AG09319 (cell line): Measurements from ENCODE around the gene C3.
"Not testable (repeated sequence)": the region's sequence is repeated elsewhere in the genome, so short reads cannot be mapped to it uniquely, and the experiment has no call there.

ENCODE experiments used
- DNase-seq: peaks from one replicate; pipeline ENCODE4 v3.0.0-alpha.2; 2010; ENCODE audit warnings: low read depth; ENCODE audit errors: extremely low read depth
- TF ChIP-seq, protein P1 (sequence below): IDR thresholded peaks from 2 replicates; pipeline ENCODE4 v1.5.1; 2011; ENCODE audit warnings: low read depth, mild to moderate bottlenecking, inconsistent platforms, low read length, moderate library complexity

The C3 gene

GRCh38 chr19:6752256-6753177 is 32.1 kb upstream of the C3 start:
- TF ChIP-seq, protein P1, sequence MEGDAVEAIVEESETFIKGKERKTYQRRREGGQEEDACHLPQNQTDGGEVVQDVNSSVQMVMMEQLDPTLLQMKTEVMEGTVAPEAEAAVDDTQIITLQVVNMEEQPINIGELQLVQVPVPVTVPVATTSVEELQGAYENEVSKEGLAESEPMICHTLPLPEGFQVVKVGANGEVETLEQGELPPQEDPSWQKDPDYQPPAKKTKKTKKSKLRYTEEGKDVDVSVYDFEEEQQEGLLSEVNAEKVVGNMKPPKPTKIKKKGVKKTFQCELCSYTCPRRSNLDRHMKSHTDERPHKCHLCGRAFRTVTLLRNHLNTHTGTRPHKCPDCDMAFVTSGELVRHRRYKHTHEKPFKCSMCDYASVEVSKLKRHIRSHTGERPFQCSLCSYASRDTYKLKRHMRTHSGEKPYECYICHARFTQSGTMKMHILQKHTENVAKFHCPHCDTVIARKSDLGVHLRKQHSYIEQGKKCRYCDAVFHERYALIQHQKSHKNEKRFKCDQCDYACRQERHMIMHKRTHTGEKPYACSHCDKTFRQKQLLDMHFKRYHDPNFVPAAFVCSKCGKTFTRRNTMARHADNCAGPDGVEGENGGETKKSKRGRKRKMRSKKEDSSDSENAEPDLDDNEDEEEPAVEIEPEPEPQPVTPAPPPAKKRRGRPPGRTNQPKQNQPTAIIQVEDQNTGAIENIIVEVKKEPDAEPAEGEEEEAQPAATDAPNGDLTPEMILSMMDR, result no peak
- no peak for DNase-seq

GRCh38 chr19:6751189-6751588 is 30.7 kb upstream of the C3 start:
- TF ChIP-seq, protein P1, result no peak
- no peak for DNase-seq

- DNase-seq, result no peak
- TF ChIP-seq, protein P1, result no peak
Observed at GRCh38 chr19:6750062-6750461, 29.6 kb upstream of the C3 start.

DNA sequence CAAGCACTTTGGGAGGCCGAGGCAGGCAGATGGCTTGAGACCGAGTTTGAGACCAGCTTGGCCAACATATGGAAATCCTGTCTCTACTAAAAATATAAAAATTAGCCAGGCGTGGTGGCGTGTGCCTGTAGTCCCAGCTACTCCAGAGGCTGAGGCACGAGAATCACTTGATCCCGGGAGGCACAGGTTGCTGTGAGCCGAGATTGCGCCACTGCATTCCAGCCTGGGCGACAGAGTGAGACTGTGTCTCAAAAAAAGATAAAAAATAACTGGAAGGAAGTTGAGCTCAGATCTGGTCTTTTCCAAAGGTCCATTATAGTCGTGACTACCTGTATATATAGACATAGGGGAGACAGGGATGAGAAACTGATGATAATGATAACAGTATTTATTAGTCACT is 28.1 kb upstream of the C3 start:
- DNase-seq, result not testable (repeated sequence)

- TF ChIP-seq, protein P1, result no peak
- DNase-seq, result no peak
Observed at GRCh38 chr19:6745965-6746364, 25.5 kb upstream of the C3 start.

DNA sequence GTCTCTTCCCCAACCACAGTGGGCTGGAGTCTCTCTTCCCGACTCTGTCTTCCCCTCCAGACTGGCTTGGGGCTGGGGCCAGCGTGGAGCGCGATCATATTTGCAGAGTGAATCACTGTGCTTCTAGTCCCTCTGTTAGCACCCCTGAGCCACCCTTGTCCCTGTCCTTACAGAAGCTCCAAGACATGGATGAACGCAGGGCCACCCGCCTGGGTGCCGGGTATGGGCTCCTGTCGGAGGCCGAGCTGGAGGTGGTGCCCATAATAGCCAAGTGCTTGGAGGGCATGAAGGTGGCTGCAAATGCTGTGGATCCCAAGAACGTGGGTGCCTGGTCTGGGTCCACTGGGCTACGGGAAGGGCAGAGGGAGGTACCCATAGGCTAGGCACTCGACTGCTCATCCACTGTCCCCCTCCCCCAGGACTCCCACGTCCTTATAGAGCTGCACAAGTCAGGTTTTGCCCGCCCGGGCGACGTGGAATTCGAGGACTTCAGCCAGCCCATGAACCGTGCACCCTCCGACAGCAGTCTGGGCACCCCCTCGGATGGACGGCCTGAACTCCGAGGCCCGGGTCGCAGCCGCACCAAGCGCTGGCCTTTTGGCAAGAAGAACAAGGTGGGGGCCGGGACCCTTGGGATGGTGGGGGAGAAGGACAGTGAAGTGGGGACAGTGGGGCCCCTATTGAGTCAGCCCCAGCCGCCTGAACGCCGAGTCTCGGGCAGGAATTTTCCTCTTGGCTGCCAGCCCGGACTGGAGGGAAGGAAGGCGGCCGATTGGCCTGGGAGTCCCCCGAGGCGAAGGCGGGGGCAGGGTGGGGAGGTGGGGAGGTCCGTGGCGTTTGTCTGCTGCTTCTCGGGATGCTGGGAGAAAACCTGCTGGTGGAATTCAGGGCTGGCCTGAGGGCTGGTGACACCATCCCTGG is 24.2 kb upstream of the C3 start:
- TF ChIP-seq, protein P1, result no peak
- DNase-seq, result peak; percentile 68

GRCh38 chr19:6743714-6744380 is 23.4 kb upstream of the C3 start:
- no peak for DNase-seq
- TF ChIP-seq, protein P1, result no peak
